Stimulated activated CD8-positive, alpha-beta memory T cell treated with anti-CD3 and anti-CD28 coated beads, Interleukin-15, amount 100 ng/mL, for 1 hour (primary cell): ENCODE measurements around the gene CBLN1.

Source experiments
- DNase-seq: peaks from one replicate; pipeline ENCODE4 v3.0.0-alpha.2; 2020; ENCODE audit warnings: low read depth

CBLN1 gene

DNA sequence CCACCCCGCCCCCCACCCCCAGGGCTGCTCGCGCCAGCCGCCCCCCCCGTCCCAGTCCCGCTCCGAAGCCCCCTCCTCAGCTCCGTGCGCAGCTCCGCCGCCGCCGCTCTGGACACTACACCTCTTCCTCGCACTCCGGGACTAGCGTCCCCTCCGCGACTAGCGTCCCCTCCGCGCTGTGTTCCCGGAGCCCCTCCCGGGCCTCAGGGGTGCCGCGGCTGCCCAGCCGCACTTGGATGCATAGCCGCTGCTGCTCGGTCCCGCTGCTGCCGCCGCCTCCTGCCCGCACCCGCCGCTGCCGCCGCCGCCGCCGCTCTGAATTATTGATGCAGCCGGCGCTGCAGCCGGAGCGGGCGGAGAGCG lies at the start of gene CBLN1:
CBLN1 (minus strand) TSS at position 359 of the 363 bp plus-strand sequence. CDS start 373 bp downstream, outside the sequence.
- DNase-seq, result no peak

DNA sequence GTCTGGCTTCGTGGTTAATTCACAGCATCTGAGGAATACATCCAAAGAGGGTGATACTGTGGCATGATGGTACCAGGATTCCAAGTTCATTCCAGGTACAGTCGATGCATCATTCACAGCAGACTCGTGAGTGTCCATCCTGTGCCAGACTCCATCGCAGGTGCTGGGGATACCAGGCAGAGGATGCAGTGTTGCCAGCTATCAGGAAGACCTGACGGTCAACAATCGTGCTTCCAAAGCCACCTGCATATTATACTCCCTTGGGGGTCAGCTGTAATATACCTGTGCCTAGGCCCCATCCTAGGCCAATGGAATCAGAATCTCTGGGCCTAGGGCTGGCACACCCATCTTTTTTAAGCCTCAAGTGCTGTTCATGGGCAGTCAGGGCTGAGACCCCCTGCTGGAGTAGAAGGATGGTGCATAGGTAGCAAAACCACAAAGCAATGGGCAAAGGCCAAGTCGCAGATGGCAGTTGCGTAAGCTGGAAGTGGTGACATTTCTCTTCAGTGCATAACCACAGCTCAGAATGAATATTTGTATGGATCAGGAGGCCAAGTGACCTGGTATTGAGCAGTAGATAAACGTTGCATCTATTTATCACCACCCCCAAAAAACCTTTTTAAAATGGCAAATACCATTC lies 49.0 kb upstream of the CBLN1 start:
- DNase-seq, result no peak

- DNase-seq, result no peak
Measured at GRCh38 chr16:49328325-49328724, 46.7 kb upstream of the CBLN1 start.

DNA sequence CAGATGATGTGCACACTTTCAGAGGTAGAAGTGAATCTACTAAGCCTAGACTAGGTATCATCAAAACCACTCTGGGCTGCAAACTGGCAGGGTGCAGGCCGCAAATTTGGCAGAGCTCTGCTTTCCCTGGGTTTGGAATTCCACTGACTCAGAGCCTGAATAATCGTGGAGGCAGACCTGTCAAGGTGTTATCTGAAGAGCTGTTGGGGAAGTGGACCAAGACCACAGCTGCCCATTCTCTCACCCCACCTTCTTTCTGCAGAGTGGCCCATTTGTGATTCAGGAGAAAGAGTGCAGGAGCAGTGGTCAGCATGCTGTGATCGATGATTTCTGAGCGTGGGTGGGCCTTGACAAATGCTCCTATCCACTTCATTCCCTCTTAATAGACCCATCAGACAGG lies 45.8 kb upstream of the CBLN1 start:
- no peak for DNase-seq

GRCh38 chr16:49324703-49325102 lies 43.1 kb upstream of the CBLN1 start:
- DNase-seq, result no peak

GRCh38 chr16:49315602-49316001 lies 34.0 kb upstream of the CBLN1 start:
- DNase-seq, result no peak

DNA sequence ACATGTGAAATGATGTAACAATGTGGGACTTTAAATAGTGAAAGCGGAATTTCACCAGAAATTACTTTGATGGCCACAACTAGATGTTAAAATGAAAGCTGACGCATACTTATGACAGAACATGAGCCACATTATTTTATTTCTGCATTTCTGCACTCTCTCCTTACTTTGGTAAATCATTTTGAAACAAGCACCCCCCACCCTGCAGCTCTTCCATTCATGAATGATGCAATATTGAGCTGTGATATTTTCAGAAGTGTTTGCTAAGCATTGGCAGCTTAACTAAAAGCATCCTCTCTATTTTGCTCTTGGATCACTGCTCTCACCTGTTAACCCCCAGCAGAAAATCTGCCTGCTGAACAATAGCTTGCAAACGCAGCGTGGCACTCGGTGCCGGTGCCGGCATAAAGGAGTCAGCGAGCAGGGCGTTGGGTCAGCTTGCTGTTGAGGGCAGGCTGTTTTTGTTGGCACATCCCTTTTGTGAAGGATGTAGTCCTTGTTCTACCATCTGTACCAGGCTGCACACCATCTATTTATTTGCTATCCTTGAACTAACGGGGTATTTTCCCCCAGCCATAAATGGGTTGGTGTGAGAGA lies 30.8 kb upstream of the CBLN1 start:
- no peak for DNase-seq

GRCh38 chr16:49311823-49312222 lies 30.2 kb upstream of the CBLN1 start:
- DNase-seq, result no peak

GRCh38 chr16:49307176-49307575 lies 25.5 kb upstream of the CBLN1 start:
- no peak for DNase-seq

DNA sequence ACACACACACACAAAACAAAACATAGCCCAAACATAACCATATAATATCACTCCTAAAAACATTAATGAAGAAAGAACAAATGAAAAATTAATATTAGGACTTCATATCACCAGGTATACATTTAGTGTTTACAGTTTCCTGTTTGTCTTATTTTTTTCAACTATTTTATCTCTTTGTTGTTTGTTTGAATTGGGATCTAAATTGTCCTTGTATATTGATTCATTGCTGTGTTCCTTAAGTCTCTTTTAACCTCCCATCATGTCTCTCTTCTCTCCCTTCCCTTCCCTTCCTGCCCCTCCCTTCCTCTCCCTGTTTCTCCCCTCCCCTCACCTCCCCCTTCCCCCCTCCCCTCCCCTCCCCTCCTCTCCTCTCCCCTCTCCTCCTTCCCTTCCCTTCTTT lies 23.8 kb upstream of the CBLN1 start:
- no peak for DNase-seq

- DNase-seq, result no peak
Measured at GRCh38 chr16:49292413-49292812, 10.8 kb upstream of the CBLN1 start.

- no peak for DNase-seq
Measured at GRCh38 chr16:49287572-49287971, 5.9 kb upstream of the CBLN1 start.

GRCh38 chr16:49284962-49285361 lies 3.3 kb upstream of the CBLN1 start:
- no peak for DNase-seq

DNA sequence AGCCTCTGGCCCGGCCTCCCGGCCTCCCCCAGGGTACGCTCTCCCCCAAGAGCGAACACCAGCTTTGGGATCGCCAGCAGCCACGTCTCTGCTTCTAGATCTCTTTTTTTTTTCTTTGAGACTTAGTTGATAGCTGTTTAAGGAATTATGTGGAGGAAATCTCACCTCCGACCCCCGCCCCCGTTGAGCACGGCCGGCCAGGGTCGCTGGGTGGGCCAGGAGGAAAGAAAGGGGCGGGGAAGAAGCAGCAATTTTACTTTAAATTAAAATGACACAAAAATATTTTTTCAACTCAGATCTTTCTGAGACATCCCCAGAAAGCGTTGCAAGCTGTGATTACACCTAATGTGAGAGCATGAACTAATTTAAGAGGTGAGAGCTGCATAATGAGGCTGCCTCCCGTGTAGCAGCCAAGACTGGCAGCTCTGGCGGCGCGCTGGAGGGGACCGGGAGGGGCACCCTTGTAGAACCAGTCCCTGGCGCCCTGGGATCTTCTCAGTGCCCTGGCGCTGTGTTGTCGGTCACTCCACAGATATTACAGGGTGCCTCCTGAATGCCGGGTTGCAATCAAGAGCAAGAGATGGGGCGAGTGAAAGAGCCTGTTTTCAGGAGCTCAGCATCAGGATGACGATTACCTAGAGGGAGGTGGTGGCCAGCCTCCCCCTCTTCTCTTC lies 1.9 kb upstream of the CBLN1 start:
- DNase-seq, result no peak

GRCh38 chr16:49282690-49283375 lies 1.2 kb upstream of the CBLN1 start:
- DNase-seq, result no peak

GRCh38 chr16:49281843-49282642 lies 405 bp upstream of the CBLN1 start:
- DNase-seq, result no peak

GRCh38 chr16:49280841-49281371 lies 732 bp downstream of the CBLN1 start:
- no peak for DNase-seq

DNA sequence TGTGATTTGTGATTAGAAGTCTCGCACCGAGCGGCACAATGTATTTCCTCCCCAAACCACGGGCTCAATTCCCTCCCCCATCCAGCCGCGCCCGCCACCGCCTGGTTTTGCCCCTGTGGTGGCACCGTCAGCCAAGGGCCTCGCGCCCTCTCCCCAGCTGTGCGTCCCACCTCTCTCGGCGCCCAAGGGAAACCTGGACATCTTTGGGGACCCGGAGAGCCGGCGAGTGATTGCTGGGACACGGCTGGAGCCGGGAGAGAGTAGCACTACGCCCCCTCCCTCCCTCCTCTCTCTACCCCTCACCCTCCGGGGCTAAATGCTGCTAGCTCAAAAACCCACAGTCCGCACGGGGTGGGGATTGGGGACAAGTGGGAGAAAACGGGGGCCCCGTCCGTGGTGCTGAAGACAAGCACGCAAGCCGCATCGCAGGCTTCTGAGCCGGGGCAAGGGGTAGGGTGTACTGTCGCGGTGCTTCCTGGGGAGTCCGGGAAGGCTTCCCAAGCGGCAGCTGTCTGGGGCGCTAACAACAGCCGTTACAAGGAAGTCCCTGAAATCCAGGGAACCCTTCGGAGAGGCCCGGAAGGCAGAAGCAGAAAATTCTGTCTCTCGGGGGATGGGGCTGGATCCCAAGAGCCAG lies 1.4 kb downstream of the CBLN1 start:
- DNase-seq, result no peak

GRCh38 chr16:49278944-49279725 lies 2.5 kb downstream of the CBLN1 start:
- DNase-seq, result no peak

DNA sequence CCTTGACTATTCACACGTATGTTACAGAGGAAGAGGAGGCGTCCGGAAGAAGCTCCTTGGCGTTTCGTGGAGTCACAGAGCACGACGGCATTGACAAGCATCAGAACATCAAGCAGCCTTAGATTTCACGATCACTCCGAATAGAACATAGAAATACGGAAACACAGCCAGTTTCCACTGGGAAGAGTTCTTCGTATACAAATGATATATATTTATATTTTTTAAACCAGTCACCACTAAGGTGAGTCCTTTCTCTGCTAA lies 3.1 kb downstream of the CBLN1 start:
- DNase-seq, result no peak
